Mesendoderm (in vitro differentiated cells): ENCODE data around the gene CCDC6.
A peak's percentile ranks its signal among the peaks of the same experiment; 100 is the strongest.

Experiments used
- DNase-seq: peaks from one replicate; pipeline ENCODE4 v3.0.0; 2013
- H2AK5ac ChIP-seq: 2 replicates; pipeline ENCODE4 v1.6.1; 2013; ENCODE audit warnings: low read length, inconsistent platforms
- H2BK120ac ChIP-seq: 2 replicates; pipeline ENCODE4 v1.6.1; 2013; ENCODE audit warnings: low read depth, mild to moderate bottlenecking, low read length, moderate library complexity, mixed read lengths
- H2BK15ac ChIP-seq: replicated peaks from 2 replicates; pipeline ENCODE4 v1.6.1; 2013; ENCODE audit warnings: low read depth, mild to moderate bottlenecking, moderate library complexity
- H2BK5ac ChIP-seq: 2 replicates; pipeline ENCODE4 v1.6.1; 2013; ENCODE audit warnings: low read length, inconsistent platforms
- H3K18ac ChIP-seq: 2 replicates; pipeline ENCODE4 v1.6.1; 2013; ENCODE audit warnings: mild to moderate bottlenecking, low read length, mixed read lengths
- H3K23ac ChIP-seq: one replicate; pipeline ENCODE4 v1.6.1; 2013; ENCODE audit warnings: low read length
- H3K27ac ChIP-seq: 2 replicates; pipeline ENCODE4 v1.5.1; 2013; ENCODE audit warnings: low read depth, mild to moderate bottlenecking, inconsistent platforms, low read length, moderate library complexity
- H3K27me3 ChIP-seq: 2 replicates; pipeline ENCODE4 v1.6.1; 2013; ENCODE audit warnings: low read length, control low read depth, mild to moderate bottlenecking, inconsistent platforms; ENCODE audit not compliant: insufficient read depth, poor library complexity
- H3K36me3 ChIP-seq: 2 replicates; pipeline ENCODE4 v1.6.1; 2013; ENCODE audit warnings: low read length, inconsistent platforms; ENCODE audit not compliant: control insufficient read depth, insufficient read depth
- H3K4ac ChIP-seq: one replicate; pipeline ENCODE4 v1.6.1; 2013; ENCODE audit warnings: low read depth, mild to moderate bottlenecking, low read length, moderate library complexity
- H3K4me1 ChIP-seq: 2 replicates; pipeline ENCODE4 v1.6.1; 2013; ENCODE audit warnings: low read depth, low read length, inconsistent platforms; ENCODE audit not compliant: control insufficient read depth
- H3K4me2 ChIP-seq: 2 replicates; pipeline ENCODE4 v1.6.1; 2013; ENCODE audit warnings: low read length
- H3K4me3 ChIP-seq: 2 replicates; pipeline ENCODE4 v1.5.1; 2013; ENCODE audit warnings: mild to moderate bottlenecking, low read length
- H3K56ac ChIP-seq: one replicate; pipeline ENCODE4 v1.6.1; 2013; ENCODE audit warnings: low read length
- H3K79me1 ChIP-seq: 2 replicates; pipeline ENCODE4 v1.6.1; 2013; ENCODE audit warnings: low read length, inconsistent platforms
- H3K79me2 ChIP-seq: 2 replicates; pipeline ENCODE4 v1.6.1; 2013; ENCODE audit warnings: mild to moderate bottlenecking, low read length; ENCODE audit not compliant: control insufficient read depth, insufficient read depth
- H3K9ac ChIP-seq: 2 replicates; pipeline ENCODE4 v1.6.1; 2013; ENCODE audit warnings: low read length, inconsistent platforms
- H4K5ac ChIP-seq: one replicate; pipeline ENCODE4 v1.6.1; 2013; ENCODE audit warnings: low read length
- H4K8ac ChIP-seq: one replicate; pipeline ENCODE4 v1.6.1; 2013; ENCODE audit warnings: low read depth, mild to moderate bottlenecking, control low read depth, low read length, moderate library complexity
- WGBS: extraction: QIAGEN DNeasy Blood & Tissue Kit; methylation state at CpG from one replicate; pipeline ENCODE4 v1.1.7; 2013; ENCODE audit warnings: low lambda C conversion rate, missing lambda C conversion rate; ENCODE audit not compliant: insufficient coverage; ENCODE audit errors: extremely low coverage; 5-methylcytosine and 5-hydroxymethylcytosine counted together

CCDC6 gene

GRCh38 chr10:59905731-59906416, 482 bp downstream of the CCDC6 start:
- H3K27me3 ChIP-seq = no peaks in the 10 kb centered on the region
- peak overlapping the region; percentile 49 for H3K4ac ChIP-seq
- peak overlapping the region; percentile 87 for H3K9ac ChIP-seq
- peaks cover 12% of the 10 kb centered on the region for H3K79me1 ChIP-seq
- H2BK5ac ChIP-seq = no peak overlapping the region
- H3K27ac ChIP-seq = peak overlapping the region; percentile 87
- H2AK5ac ChIP-seq = no peak overlapping the region
- H2BK120ac ChIP-seq = no peak overlapping the region
- no CpG with 5 or more reads among the region's 56 CpGs for WGBS
- no peak overlapping the region for H2BK15ac ChIP-seq
- peaks cover 7% of the 10 kb centered on the region for H3K4me1 ChIP-seq
- peak overlapping the region; percentile 84 for H3K4me3 ChIP-seq
- no peaks in the 10 kb centered on the region for H3K36me3 ChIP-seq
- peak overlapping the region; percentile 97 for H3K4me2 ChIP-seq
- H4K5ac ChIP-seq = no peak overlapping the region
- no peak overlapping the region for H3K23ac ChIP-seq
- peaks cover 46% of the 10 kb centered on the region for H3K79me2 ChIP-seq
- DNase-seq = no peak
- peak overlapping the region; percentile 70 for H3K18ac ChIP-seq
- H3K56ac ChIP-seq = peak overlapping the region; percentile 94
- no peak overlapping the region for H4K8ac ChIP-seq

GRCh38 chr10:59905066-59905730, 1.2 kb downstream of the CCDC6 start:
- Histone ChIP-seq H3K4me1 (peaks cover 10% of the 10 kb centered on the region), H4K5ac (no peak overlapping the region), H2BK15ac (no peak overlapping the region), H3K9ac (peak overlapping the region; percentile 87), H3K56ac (peak overlapping the region; percentile 94), H3K27ac (no peak overlapping the region), H3K36me3 (no peaks in the 10 kb centered on the region), H3K79me1 (peaks cover 15% of the 10 kb centered on the region), H3K4me3 (peak overlapping the region; percentile 84), H3K79me2 (peaks cover 52% of the 10 kb centered on the region), H3K18ac (peak overlapping the region; percentile 70), H4K8ac (no peak overlapping the region), H3K4ac (peak overlapping the region; percentile 49), H3K23ac (no peak overlapping the region), H2AK5ac (no peak overlapping the region), H3K27me3 (no peaks in the 10 kb centered on the region), H3K4me2 (peak overlapping the region; percentile 97), H2BK120ac (no peak overlapping the region), H2BK5ac (peak overlapping the region; percentile 23)
- WGBS = no CpG with 5 or more reads among the region's 23 CpGs
- peak; percentile 79 for DNase-seq

GRCh38 chr10:59904426-59905065, 1.8 kb downstream of the CCDC6 start:
- Histone ChIP-seq H3K56ac (peak overlapping the region; percentile 94), H3K27ac (no peak overlapping the region), H4K8ac (no peak overlapping the region), H3K4me1 (peaks cover 11% of the 10 kb centered on the region), H2BK120ac (no peak overlapping the region), H3K27me3 (no peaks in the 10 kb centered on the region), H3K4me2 (peak overlapping the region; percentile 97), H4K5ac (no peak overlapping the region), H3K79me1 (peaks cover 20% of the 10 kb centered on the region), H3K9ac (peak overlapping the region; percentile 87), H3K18ac (no peak overlapping the region), H3K79me2 (peaks cover 59% of the 10 kb centered on the region), H3K4me3 (peak overlapping the region; percentile 84), H2AK5ac (peak overlapping the region; percentile 45), H2BK15ac (no peak overlapping the region), H3K4ac (no peak overlapping the region), H3K36me3 (no peaks in the 10 kb centered on the region), H3K23ac (no peak overlapping the region), H2BK5ac (no peak overlapping the region)
- no CpG with 5 or more reads among the region's 7 CpGs for WGBS
- peak; percentile 75 for DNase-seq

- H3K23ac ChIP-seq = no peak overlapping the region
- DNase-seq = no peak
- no peak overlapping the region for H3K27ac ChIP-seq
- H2BK15ac ChIP-seq = no peak overlapping the region
- H3K4me2 ChIP-seq = peak overlapping the region; percentile 97
- H3K18ac ChIP-seq = no peak overlapping the region
- no peaks in the 10 kb centered on the region for H3K27me3 ChIP-seq
- H3K56ac ChIP-seq = peak overlapping the region; percentile 6
- H2BK120ac ChIP-seq = no peak overlapping the region
- no peak overlapping the region for H4K5ac ChIP-seq
- no CpG with 5 or more reads among the region's 6 CpGs for WGBS
- H3K79me2 ChIP-seq = peaks cover 65% of the 10 kb centered on the region
- H3K9ac ChIP-seq = peak overlapping the region; percentile 12
- no peak overlapping the region for H3K4ac ChIP-seq
- peaks cover 25% of the 10 kb centered on the region for H3K79me1 ChIP-seq
- H3K36me3 ChIP-seq = no peaks in the 10 kb centered on the region
- H3K4me3 ChIP-seq = no peak overlapping the region
- peaks cover 16% of the 10 kb centered on the region for H3K4me1 ChIP-seq
- peak overlapping the region; percentile 33 for H2AK5ac ChIP-seq
- no peak overlapping the region for H4K8ac ChIP-seq
- H2BK5ac ChIP-seq = no peak overlapping the region
Observed at GRCh38 chr10:59903871-59904270, 2.5 kb downstream of the CCDC6 start.

GRCh38 chr10:59902016-59902415, 4.3 kb downstream of the CCDC6 start:
- H3K79me2 ChIP-seq = peaks cover 74% of the 10 kb centered on the region
- H3K4me3 ChIP-seq = no peak overlapping the region
- WGBS = no CpG with 5 or more reads among the region's 4 CpGs
- no peak overlapping the region for H2BK15ac ChIP-seq
- no peak overlapping the region for H2BK120ac ChIP-seq
- H2BK5ac ChIP-seq = no peak overlapping the region
- no peak overlapping the region for H3K4ac ChIP-seq
- H2AK5ac ChIP-seq = no peak overlapping the region
- DNase-seq = no peak
- no peaks in the 10 kb centered on the region for H3K36me3 ChIP-seq
- H3K79me1 ChIP-seq = peaks cover 29% of the 10 kb centered on the region
- no peak overlapping the region for H4K8ac ChIP-seq
- no peak overlapping the region for H3K23ac ChIP-seq
- no peaks in the 10 kb centered on the region for H3K27me3 ChIP-seq
- no peak overlapping the region for H3K56ac ChIP-seq
- H3K27ac ChIP-seq = no peak overlapping the region
- no peak overlapping the region for H3K4me2 ChIP-seq
- H3K18ac ChIP-seq = no peak overlapping the region
- H3K9ac ChIP-seq = no peak overlapping the region
- H3K4me1 ChIP-seq = peaks cover 19% of the 10 kb centered on the region
- no peak overlapping the region for H4K5ac ChIP-seq
